Sigmoid colon (tissue), 4 donors: Measurements from ENCODE around the gene DCTN3.
A peak's percentile ranks its signal among the peaks of the same experiment; 100 is the strongest.

ENCODE experiments used
- CTCF ChIP-seq, 4 experiments: fragments of 450-650 bp in 3 of 4; fragments of 200-600 bp in 1 of 4; IDR thresholded peaks; one replicate each; pipeline ENCODE4 v1.5.1; 2016 to 2019; ENCODE audit warnings: antibody characterized with exemption in 4 of 4, mild to moderate bottlenecking in 3 of 4, moderate library complexity in 2 of 4
- POLR2A ChIP-seq, 2 donors: fragments of 450-650 bp; IDR thresholded peaks; one replicate each; pipeline ENCODE4 v1.6.1; 2016; ENCODE audit warnings: antibody characterized with exemption in 2 of 2, mild to moderate bottlenecking in 2 of 2, moderate library complexity in 2 of 2
- POLR2AphosphoS5 ChIP-seq, 4 donors: sonication (generic); formaldehyde crosslinking; IDR thresholded peaks; one replicate each; pipeline ENCODE4 v1.6.1; 2017; ENCODE audit warnings: antibody characterized with exemption in 4 of 4

GRCh38 chr9:34611811-34612787 is 8.2 kb downstream of the DCTN3 start, which contains the start of gene RPP25L:
- peak; percentile 55 to 76 for TF ChIP-seq POLR2A (IDR thresholded peaks at IDR 0.05)
- TF ChIP-seq POLR2AphosphoS5 (IDR thresholded peaks at IDR 0.05), result peak; percentile 90 to 98 (median 94)
- TF ChIP-seq CTCF (IDR thresholded peaks at IDR 0.05), result no peak
